Measurements from ENCODE around the gene VILL.

- TF ChIP-seq SPI1 (IDR thresholded peaks at IDR 0.05; ENCODE audit: low read depth, low read length) (no peak), POLR2A (IDR thresholded peaks at IDR 0.05; ENCODE audit: low read depth, low read length) (no peak), POLR2AphosphoS5 (IDR thresholded peaks at IDR 0.05; ENCODE audit: low read depth, low read length) (no peak)
Observed at GRCh38 chr3:38004415-38005075, 14.0 kb downstream of the VILL start.

Measured in GM12891 (cell line).